ENCODE data around the gene PERM1.

PERM1 gene

DNA sequence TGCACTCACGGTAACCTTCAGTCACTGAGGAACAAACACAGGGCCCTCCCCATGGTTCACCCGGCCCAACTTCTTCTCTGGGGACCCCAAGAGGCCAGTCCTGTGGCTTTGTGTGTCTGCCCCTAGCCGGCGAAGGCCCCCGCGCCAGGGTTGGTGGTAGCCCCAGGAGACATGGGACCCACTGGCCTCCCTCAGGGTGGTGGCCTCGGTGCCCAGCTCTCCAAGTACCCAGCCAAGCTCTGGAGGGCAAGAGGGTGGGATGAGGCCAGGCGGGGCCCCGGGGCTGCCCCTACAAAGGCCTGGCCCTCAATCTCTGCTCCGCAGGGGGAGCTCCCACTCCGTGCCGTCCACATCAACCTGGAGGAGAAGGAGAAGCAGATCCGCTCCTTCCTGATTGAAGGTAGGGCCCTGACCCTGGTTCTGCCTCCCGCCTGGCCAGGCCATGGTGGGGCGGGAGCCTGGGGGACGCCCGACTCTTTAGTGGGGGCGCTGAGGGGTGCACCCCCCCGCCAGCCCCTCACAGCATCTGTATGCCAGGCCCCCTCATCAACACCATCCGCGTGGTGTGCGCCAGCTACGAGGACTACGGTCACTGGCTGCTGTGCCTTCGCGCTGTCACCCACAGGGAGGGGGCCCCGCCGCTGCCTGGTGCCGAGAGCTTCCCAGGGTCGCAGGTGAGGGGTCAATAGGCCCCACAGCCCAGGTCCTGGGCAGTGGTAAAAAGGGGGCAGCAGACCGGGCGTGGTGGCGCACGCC, 10.0 kb downstream of the PERM1 start:
- TF ChIP-seq, protein P1, sequence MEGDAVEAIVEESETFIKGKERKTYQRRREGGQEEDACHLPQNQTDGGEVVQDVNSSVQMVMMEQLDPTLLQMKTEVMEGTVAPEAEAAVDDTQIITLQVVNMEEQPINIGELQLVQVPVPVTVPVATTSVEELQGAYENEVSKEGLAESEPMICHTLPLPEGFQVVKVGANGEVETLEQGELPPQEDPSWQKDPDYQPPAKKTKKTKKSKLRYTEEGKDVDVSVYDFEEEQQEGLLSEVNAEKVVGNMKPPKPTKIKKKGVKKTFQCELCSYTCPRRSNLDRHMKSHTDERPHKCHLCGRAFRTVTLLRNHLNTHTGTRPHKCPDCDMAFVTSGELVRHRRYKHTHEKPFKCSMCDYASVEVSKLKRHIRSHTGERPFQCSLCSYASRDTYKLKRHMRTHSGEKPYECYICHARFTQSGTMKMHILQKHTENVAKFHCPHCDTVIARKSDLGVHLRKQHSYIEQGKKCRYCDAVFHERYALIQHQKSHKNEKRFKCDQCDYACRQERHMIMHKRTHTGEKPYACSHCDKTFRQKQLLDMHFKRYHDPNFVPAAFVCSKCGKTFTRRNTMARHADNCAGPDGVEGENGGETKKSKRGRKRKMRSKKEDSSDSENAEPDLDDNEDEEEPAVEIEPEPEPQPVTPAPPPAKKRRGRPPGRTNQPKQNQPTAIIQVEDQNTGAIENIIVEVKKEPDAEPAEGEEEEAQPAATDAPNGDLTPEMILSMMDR (IDR thresholded peaks at IDR 0.05; ENCODE audit: extremely low read depth, insufficient read depth, missing control alignments): no peak
- in situ Hi-C loops (cut with MboI; ENCODE audit: low pct_unique_long_range_greater_than_20kb, low sequenced_read_pairs, unreplicated experiment): loop anchor here (10.0 kb wide), 1 partner anchor 77 kb away; no protein-coding TSS in a partner anchor
- DNase-seq (ENCODE audit: low spot score): no peak

- DNase-seq (ENCODE audit: low spot score): no peak
- in situ Hi-C loops (cut with MboI; ENCODE audit: low pct_unique_long_range_greater_than_20kb, low sequenced_read_pairs, unreplicated experiment): loop anchor here (10.0 kb wide), 1 partner anchor 76 kb away; no protein-coding TSS in a partner anchor
- TF ChIP-seq, protein P1 (IDR thresholded peaks at IDR 0.05; ENCODE audit: extremely low read depth, insufficient read depth, missing control alignments): no peak
These were observed 10.7 kb downstream of the PERM1 start for GRCh38 chr1:970973-971730.

DNA sequence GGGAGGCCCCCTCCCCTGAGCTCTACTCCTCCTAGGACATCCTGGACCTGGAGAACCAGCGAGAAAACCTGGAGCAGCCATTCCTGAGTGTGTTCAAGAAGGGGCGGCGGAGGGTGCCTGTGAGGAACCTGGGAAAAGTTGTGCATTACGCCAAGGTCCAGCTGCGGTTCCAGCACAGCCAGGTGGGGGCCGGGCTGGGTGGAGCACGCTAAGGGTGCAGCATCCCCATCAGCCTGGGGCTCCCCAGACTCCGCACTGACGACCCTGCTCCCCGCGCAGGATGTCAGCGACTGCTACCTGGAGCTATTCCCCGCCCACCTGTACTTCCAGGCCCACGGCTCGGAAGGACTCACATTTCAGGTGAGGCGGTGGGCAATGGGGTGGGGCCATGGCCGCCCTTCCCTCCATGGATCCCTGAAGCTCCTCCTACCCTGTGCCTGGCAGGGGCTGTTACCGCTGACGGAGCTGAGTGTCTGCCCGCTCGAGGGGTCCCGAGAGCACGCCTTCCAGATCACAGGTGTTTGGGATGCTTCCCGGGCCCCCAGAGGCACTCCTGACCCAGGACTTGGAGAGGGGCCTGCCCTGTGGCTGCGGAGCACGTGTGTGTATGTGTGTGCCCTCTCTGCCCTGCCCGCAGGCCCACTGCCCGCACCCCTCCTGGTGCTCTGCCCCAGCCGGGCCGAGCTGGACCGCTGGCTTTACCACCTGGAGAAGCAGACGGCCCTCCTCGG, 11.5 kb downstream of the PERM1 start:
- in situ Hi-C loops (cut with MboI; ENCODE audit: low pct_unique_long_range_greater_than_20kb, low sequenced_read_pairs, unreplicated experiment): loop anchor here (10.0 kb wide), 1 partner anchor 76 kb away; no protein-coding TSS in a partner anchor
- TF ChIP-seq, protein P1 (IDR thresholded peaks at IDR 0.05; ENCODE audit: extremely low read depth, insufficient read depth, missing control alignments): no peak
- DNase-seq (ENCODE audit: low spot score): no peak

GRCh38 chr1:969260-969855, 12.5 kb downstream of the PERM1 start:
- TF ChIP-seq, protein P1 (IDR thresholded peaks at IDR 0.05; ENCODE audit: extremely low read depth, insufficient read depth, missing control alignments): no peak
- DNase-seq (ENCODE audit: low spot score): no peak
- in situ Hi-C loops (cut with MboI; ENCODE audit: low pct_unique_long_range_greater_than_20kb, low sequenced_read_pairs, unreplicated experiment): no loop called here

- no peak for DNase-seq (ENCODE audit: low spot score)
- in situ Hi-C loops (cut with MboI; ENCODE audit: low pct_unique_long_range_greater_than_20kb, low sequenced_read_pairs, unreplicated experiment): no loop called here
- TF ChIP-seq, protein P1 (IDR thresholded peaks at IDR 0.05; ENCODE audit: extremely low read depth, insufficient read depth, missing control alignments): no peak
These were observed 14.2 kb downstream of the PERM1 start for GRCh38 chr1:967466-968343.

Data from GM13977 (cell line).